SK-N-SH treated with all-trans-retinoic acid at 6 μM for 48 hours (cell line): Measurements from ENCODE around the gene HLA-DPB1.

ENCODE experiments used
- ATAC-seq: fragments of 200-7000 bp; cut with Tn5 transposase; 3 replicates; pipeline ENCODE4 v1.9.1; 2020; ENCODE audit warnings: mild to moderate bottlenecking, moderate library complexity
- ARNTL ChIP-seq: fragments of 450-650 bp; formaldehyde crosslinking; IDR thresholded peaks from 2 replicates; pipeline ENCODE4 v1.5.0; 2020; ENCODE audit warnings: low read depth, mild to moderate bottlenecking, moderate library complexity, borderline replicate concordance
- BACH2 ChIP-seq: fragments of 250-450 bp; sonication (Bioruptor Pico); IDR thresholded peaks from 2 replicates; pipeline ENCODE4 v1.9.0; 2021; ENCODE audit warnings: mild to moderate bottlenecking, borderline replicate concordance
- CREB5 ChIP-seq: fragments of 250-450 bp; sonication (Bioruptor Pico); IDR thresholded peaks from 2 replicates; pipeline ENCODE4 v1.5.1; 2020; ENCODE audit warnings: low read depth, mild to moderate bottlenecking, moderate library complexity
- CSDC2 ChIP-seq: fragments of 250-450 bp; sonication (Bioruptor Pico); IDR thresholded peaks from 2 replicates; pipeline ENCODE4 v1.5.0; 2020; ENCODE audit warnings: mild to moderate bottlenecking, moderate library complexity
- GLIS3 ChIP-seq: fragments of 250-450 bp; sonication (Bioruptor Pico); IDR thresholded peaks from 2 replicates; pipeline ENCODE4 v1.5.0; 2020; ENCODE audit warnings: mild to moderate bottlenecking, moderate library complexity
- ISL1 ChIP-seq: fragments of 250-450 bp; sonication (Bioruptor Pico); IDR thresholded peaks from 2 replicates; pipeline ENCODE4 v2.1.2; 2022; ENCODE audit warnings: mild to moderate bottlenecking, moderate library complexity
- OSR1 ChIP-seq: fragments of 250-450 bp; sonication (Bioruptor Pico); IDR thresholded peaks from 2 replicates; pipeline ENCODE4 v1.8.0; 2022; ENCODE audit warnings: moderate library complexity, mild to moderate bottlenecking, inconsistent platforms
- RARB ChIP-seq: fragments of 250-450 bp; sonication (Bioruptor Pico); IDR thresholded peaks from 2 replicates; pipeline ENCODE4 v1.8.0; 2021; ENCODE audit warnings: mild to moderate bottlenecking, moderate library complexity
- SNAI2 ChIP-seq: fragments of 250-450 bp; sonication (Bioruptor Pico); IDR thresholded peaks from 2 replicates; pipeline ENCODE4 v1.5.0; 2020; ENCODE audit warnings: mild to moderate bottlenecking, moderate library complexity
- TCF4 ChIP-seq: fragments of 250-450 bp; sonication (Bioruptor Pico); IDR thresholded peaks from 2 replicates; pipeline ENCODE4 v1.8.0; 2021; ENCODE audit warnings: mild to moderate bottlenecking, moderate library complexity, borderline replicate concordance
- TOX ChIP-seq: fragments of 250-450 bp; sonication (Bioruptor Pico); IDR thresholded peaks from 2 replicates; pipeline ENCODE4 v1.8.0; 2021; ENCODE audit warnings: mild to moderate bottlenecking, moderate library complexity, borderline replicate concordance
- TSHZ2 ChIP-seq: fragments of 250-450 bp; sonication (Bioruptor Pico); IDR thresholded peaks from 2 replicates; pipeline ENCODE4 v1.5.0; 2020; ENCODE audit warnings: mild to moderate bottlenecking, moderate library complexity
- ZC3H10 ChIP-seq: fragments of 250-450 bp; sonication (Bioruptor Pico); IDR thresholded peaks from 2 replicates; pipeline ENCODE4 v1.5.1; 2021; ENCODE audit warnings: mild to moderate bottlenecking, moderate library complexity
- ZFP3 ChIP-seq: fragments of 250-450 bp; sonication (Bioruptor Pico); IDR thresholded peaks from 2 replicates; pipeline ENCODE4 v1.5.0; 2020; ENCODE audit warnings: mild to moderate bottlenecking, moderate library complexity
- ZNF565 ChIP-seq: fragments of 450-650 bp; formaldehyde crosslinking; conservative IDR thresholded peaks from 2 replicates; pipeline ENCODE4 v1.5.0; 2020; ENCODE audit warnings: low read depth, mild to moderate bottlenecking, moderate library complexity
- TF ChIP-seq, protein P1 (sequence below): fragments of 250-450 bp; sonication (Bioruptor Pico); IDR thresholded peaks from 2 replicates; pipeline ENCODE4 v1.8.0; 2020; ENCODE audit warnings: mild to moderate bottlenecking, moderate library complexity, borderline replicate concordance
- TF ChIP-seq, protein P2 (sequence below): fragments of 250-450 bp; sonication (Bioruptor Pico); IDR thresholded peaks from 2 replicates; pipeline ENCODE4 v1.8.0; 2021; ENCODE audit warnings: low read depth, mild to moderate bottlenecking, moderate library complexity, borderline replicate concordance

Gene HLA-DPB1

GRCh38 chr6:33065312-33065711, 10.5 kb upstream of the HLA-DPB1 start:
- no peak for ATAC-seq
- TF ChIP-seq CREB5 (CRISPR knock-in tag) (no peak), ZNF565 (CRISPR knock-in tag) (no peak), ISL1 (CRISPR knock-in tag) (no peak), OSR1 (CRISPR knock-in tag) (no peak), ZFP3 (CRISPR knock-in tag) (no peak), RARB (CRISPR knock-in tag) (no peak), ZC3H10 (no peak), TSHZ2 (no peak), TOX (no peak)

DNA sequence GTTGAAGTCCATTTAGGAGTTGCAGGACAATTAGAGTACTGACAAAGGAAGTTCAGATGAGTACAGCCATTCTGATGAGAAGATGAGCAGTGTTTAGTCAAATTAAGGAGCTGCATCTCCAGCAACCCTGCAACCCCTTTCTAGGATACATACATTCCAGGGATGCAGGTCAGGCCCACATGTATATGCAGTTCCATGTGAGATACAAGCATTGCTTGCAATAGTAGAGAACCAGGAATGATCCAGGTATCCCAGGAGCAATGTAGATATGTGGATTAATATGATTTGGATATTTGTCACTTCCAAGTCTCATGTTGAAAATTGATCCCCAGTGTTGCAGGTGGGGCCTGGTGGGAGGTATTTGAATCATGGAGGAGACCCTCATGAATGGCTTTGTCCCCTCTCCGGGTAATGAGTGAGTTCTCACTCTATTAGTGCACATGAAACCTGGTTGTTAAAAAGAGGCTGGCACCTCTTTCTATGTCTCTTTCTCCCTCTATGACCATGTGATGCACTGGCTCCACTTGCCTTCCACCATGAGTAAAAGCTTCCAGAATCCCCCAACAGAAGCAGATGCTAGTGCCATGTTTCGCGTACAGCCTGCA, 8.8 kb upstream of the HLA-DPB1 start:
- no peak for TF ChIP-seq ZC3H10
- no peak for TF ChIP-seq CSDC2 (CRISPR knock-in tag)
- TF ChIP-seq ARNTL (CRISPR knock-in tag), result no peak
- TF ChIP-seq ZNF565 (CRISPR knock-in tag), result no peak
- TF ChIP-seq BACH2, result no peak
- TF ChIP-seq ISL1 (CRISPR knock-in tag), result no peak
- TF ChIP-seq RARB (CRISPR knock-in tag), result no peak
- TF ChIP-seq SNAI2 (CRISPR knock-in tag), result no peak
- no peak for TF ChIP-seq ZFP3 (CRISPR knock-in tag)
- no peak for TF ChIP-seq GLIS3 (CRISPR knock-in tag)
- no peak for TF ChIP-seq OSR1 (CRISPR knock-in tag)
- TF ChIP-seq, all 23 proteins: peak for 0
- no peak for ATAC-seq

DNA sequence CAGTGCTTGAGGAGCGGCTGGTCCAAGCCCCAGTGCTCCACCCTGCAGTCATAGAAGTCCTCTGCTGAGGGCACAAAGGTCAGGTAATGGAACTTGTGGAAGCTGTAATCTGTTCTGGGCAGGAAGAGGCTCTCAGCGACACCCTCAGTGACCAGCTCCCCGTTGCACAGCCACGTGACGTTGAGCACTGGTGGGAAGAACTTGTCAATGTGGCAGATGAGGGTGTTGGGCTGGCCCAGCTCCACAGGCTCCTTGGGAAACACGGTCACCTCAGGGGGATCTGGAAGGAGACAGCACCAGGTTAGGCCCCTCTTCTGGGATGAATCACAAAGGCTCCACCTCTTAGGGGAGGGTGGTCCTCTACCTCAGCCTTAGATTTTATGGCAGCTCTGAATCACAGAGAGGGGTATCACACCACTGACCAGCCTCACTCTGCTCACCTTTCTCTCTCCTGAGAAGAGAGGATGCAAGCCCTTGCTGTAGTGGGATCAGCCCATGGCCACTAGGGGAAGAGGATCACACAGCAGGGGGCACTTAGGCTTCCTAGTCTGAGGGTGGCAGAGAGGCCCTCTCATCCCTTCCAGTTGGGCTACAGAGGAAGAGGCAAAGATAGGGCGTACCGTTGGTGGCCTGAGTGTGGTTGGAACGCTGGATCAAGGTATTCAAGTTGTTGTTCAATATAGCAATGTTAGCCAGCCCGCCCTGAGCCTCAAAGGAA, 6.6 kb upstream of the HLA-DPB1 start:
- no peak for ATAC-seq
- TF ChIP-seq BACH2 (no peak), RARB (CRISPR knock-in tag) (no peak), ZFP3 (CRISPR knock-in tag) (no peak), GLIS3 (CRISPR knock-in tag) (no peak), TCF4 (CRISPR knock-in tag) (no peak), TOX (no peak), CREB5 (CRISPR knock-in tag) (no peak), ISL1 (CRISPR knock-in tag) (no peak), SNAI2 (CRISPR knock-in tag) (no peak), TSHZ2 (no peak), ZNF565 (CRISPR knock-in tag) (no peak), ARNTL (CRISPR knock-in tag) (no peak)
- TF ChIP-seq, protein P1, sequence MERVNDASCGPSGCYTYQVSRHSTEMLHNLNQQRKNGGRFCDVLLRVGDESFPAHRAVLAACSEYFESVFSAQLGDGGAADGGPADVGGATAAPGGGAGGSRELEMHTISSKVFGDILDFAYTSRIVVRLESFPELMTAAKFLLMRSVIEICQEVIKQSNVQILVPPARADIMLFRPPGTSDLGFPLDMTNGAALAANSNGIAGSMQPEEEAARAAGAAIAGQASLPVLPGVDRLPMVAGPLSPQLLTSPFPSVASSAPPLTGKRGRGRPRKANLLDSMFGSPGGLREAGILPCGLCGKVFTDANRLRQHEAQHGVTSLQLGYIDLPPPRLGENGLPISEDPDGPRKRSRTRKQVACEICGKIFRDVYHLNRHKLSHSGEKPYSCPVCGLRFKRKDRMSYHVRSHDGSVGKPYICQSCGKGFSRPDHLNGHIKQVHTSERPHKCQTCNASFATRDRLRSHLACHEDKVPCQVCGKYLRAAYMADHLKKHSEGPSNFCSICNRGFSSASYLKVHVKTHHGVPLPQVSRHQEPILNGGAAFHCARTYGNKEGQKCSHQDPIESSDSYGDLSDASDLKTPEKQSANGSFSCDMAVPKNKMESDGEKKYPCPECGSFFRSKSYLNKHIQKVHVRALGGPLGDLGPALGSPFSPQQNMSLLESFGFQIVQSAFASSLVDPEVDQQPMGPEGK (CRISPR knock-in tag), result no peak
- TF ChIP-seq, protein P2, sequence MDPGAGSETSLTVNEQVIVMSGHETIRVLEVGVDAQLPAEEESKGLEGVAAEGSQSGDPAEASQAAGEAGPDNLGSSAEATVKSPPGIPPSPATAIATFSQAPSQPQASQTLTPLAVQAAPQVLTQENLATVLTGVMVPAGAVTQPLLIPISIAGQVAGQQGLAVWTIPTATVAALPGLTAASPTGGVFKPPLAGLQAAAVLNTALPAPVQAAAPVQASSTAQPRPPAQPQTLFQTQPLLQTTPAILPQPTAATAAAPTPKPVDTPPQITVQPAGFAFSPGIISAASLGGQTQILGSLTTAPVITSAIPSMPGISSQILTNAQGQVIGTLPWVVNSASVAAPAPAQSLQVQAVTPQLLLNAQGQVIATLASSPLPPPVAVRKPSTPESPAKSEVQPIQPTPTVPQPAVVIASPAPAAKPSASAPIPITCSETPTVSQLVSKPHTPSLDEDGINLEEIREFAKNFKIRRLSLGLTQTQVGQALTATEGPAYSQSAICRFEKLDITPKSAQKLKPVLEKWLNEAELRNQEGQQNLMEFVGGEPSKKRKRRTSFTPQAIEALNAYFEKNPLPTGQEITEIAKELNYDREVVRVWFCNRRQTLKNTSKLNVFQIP (CRISPR knock-in tag), result no peak
